Tongue (tissue), 2 donors: ENCODE measurements around the gene COPE. TPM values are rescaled to one million over a fixed set of nuclear protein-coding genes. Genes with fewer than 3 reads are reported as not detected.
A peak's percentile ranks its signal among the peaks of the same experiment; 100 is the strongest.
"Not testable (repeated sequence)": the region's sequence is repeated elsewhere in the genome, so short reads cannot be mapped to it uniquely, and the experiment has no call there.

ENCODE experiments used
- DNase-seq: peaks from one replicate; pipeline ENCODE4 v3.0.0-alpha.2; 2015
- total RNA-seq: library from RNA; depleted of rRNA; stranded (reverse); fragments of >200 nt; gene quantifications from one replicate; pipeline ENCODE4 v1.2.3, GENCODE V29; 2014

COPE gene
- total RNA-seq, 1 donor from 2014 or later = 76.4 TPM

DNA sequence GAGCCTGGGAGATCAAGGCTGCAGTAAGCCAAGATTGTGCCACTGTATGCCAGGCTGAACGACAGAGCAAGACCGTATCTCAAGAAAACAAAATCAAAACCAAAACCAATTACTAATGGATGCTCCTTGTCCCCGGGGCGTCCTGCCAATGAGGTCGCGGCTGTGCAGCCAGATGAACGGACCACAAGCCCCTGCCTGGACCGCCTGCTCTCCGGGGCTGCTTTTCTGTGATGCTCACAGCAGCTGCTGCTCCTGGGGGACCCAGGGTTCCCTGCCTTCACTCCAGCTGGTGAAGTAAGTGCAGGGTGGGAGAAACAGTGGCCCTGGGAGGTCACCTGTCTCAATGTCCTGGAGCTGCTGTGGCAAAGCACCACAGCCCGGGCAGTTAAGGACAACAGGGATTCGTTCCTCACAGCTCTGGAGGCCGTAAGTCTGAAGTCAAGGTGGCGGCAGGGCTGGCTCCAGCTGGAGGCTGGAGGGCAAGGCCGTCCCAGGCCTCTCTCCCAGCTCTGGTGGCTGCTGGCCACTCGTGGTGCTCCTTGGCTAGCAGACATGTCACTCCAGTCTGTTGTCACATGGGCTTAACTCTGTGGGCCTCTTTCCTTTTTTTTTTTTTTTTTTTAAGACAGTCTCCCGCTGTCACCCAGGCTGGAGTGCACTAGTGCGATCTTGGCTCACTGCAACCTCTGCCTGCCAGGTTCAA, 10.1 kb downstream of the COPE start:
- DNase-seq = no peak

DNA sequence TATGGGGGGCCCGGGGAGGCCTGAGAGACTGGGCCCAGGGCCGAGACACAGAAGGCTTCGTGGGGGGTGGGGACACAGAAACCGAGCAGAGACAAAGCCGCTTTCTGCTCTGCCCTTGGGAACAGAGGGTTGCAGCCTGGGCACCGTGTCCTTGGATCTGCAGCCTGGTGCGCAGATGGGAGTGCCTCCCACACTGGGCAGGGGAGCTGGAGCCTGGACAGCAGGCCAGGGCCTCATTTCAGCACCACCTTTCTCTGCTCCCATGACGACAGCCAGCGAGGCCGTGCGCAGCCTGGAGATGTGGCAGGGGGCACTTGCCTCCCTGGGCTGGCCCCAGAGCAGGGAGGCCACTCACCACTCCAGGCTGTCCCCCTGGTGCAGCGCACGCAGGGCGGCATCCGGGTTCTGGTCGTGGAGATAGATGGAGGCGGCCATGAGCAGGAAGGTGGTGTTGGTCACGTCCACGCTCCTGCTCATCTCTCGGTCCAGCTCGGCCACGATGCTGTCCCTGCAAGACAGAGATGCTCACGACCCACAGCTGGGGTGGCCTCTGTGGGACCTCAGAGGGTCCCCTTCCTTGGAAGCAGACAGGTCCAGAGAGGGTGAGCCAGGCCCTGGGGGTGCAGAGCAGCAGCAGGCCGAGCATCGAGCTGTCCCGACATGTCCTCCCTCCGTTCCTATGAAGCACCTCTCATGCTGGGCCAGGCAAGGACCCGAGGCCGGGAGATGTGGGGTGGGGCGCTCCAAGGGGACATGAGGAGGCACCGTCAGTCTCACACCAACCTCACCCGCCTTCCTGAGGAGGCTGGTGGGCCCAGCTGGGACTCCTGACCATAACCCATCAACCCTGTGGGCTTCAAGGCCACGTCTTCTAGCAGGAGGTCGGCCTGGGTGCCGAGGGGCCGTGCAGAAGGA, 12.3 kb downstream of the COPE start:
- no peak for DNase-seq

DNA sequence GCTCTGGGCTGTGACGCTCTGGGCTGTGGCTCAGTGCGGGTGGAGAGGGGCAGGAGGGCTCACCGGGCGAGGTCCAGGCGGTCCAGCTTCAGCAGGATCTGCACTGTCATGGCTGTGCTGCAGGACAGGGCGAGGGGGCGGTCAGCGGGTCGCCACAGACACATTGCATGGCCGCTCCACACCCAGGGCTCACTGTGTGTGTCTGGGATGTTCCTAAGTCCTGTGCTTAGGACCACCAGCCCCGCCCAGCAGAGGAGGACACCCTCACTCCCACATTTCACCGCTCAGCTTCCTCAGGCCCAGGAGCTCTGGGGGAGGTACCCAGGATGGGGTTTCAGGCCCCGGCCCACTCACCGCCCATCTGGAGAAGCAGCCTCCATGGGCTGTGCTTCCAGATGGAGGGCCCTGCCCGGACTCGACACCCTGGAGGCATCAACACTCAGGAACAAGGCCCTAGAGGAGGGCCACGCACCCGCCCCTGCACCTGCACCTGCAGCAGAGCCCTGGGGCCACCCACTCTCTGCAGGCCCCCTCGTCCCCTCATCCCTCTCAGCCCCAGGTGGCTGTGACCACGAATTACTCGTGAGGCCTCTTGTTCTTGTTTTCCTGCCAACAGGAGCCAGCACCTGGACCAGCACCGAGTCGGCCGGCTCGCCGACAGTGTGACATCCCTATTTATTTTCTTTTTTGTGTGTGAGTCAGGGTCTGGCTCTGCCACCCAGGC, 13.5 kb downstream of the COPE start:
- DNase-seq = no peak

DNA sequence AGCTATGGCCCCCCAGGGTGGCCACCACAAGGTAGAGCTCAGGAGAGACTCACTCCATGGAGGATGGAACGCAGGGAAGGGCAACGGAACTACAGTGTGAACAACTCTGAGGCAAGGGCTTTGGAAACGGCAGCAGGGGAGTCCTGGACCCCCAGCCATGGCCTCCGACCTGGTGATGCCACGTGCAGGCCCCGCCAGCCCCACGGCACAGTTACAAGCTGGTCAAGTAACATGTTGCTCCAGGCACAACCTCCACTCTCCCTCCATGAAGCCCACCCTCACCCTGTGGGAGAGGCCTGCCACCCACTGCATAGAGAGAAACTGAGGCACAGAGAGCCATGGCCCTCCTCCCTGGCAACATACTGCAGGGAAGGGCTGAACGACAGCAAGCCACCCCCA, 14.1 kb downstream of the COPE start:
- DNase-seq = no peak

DNA sequence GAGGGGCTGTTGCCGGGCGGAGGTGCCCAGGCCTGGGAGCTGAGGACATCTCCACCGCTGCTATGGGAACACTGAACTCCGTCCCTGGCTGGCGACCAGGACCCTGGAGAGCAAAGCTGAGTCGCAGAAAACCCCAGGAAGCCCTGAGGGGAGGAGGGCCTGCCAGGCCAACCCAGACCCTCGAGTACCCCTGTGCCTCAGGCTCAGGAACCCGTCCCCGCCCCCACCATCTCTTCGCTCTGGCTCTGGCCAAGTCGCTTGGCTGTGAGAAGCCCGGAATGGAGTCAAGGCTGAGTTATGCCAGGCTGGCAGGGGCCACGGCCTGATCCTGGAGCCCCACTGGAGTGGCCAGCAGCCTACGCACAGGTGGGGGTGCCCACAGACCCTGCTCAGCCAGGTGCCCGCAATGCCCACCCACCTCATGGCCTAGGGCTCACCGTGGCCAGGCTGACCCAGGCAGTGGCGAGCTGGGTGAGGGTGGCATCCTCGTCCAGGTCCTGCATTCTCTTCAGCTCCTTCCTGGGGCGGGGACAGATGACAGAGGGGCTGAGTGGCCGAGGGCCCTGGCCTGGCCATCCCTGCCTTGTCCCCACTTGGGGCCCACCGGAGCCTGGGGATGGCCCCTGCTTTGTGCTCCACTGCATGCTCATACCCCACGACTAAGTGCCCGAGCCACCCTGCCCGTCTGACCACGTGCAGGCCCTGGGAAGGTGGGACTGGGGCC, 14.7 kb downstream of the COPE start:
- DNase-seq = no peak

DNA sequence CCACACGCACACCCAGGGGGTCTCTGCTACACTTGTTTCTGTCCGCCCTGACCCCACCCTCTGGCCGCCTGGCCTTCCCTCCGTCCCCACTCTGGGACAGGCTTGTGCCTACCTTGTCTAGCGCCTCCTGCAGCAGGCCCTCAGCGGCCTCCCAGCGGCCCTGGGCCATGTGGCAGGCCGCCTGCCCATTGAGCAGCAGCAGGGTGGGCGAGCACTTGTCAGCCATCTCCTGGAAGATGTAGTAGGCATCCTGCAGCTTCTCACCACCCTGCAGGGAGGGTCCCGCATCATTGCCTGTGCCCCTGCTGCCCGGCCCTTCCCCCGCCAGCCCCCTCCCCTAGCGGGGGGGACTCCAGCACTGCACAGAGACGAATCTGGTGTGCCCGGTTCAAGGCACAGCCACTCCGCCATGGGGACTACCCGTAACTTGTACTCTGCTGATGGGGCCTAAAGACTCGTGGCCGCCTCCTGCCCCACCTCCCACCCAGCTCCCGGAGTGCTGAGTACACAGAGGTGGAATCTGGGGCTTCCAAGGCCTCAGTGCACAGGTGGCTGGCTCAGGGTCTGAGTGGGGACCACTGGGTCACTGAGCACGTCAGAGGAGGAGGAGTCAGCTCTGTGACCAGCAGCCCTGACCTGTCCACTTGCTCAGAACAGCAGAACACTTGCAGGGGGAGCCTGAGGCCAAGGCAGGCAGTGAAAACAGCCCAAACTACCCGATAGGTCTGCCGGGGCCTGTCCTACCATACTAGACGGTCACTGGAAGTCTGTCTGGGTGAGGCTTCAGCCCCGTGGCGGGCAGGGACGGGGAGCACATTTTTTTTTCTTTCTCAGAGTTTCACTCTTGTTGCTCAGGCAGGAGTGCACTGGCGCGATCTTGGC, 15.8 kb downstream of the COPE start:
- DNase-seq = no peak

DNA sequence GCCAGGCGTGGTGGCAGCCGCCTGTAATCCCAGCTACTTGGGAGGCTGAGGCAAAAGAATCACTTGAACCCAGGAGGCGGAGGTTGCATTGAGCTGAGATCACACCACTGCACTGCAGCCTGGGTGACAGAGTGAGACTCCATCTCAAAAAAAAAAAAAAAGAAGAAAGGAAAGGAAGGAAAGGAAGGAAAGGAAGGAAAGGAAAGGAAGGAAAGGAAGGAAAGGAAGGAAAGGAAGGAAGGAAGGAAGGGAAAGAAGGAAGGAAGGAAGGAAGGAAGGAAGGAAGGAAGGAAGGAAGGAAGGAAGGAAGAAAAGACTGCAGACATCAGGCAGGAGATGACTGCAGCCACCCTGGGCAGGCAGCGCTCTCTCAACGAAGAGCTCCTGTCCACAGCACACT, 16.7 kb downstream of the COPE start:
- DNase-seq = not testable (repeated sequence)

DNA sequence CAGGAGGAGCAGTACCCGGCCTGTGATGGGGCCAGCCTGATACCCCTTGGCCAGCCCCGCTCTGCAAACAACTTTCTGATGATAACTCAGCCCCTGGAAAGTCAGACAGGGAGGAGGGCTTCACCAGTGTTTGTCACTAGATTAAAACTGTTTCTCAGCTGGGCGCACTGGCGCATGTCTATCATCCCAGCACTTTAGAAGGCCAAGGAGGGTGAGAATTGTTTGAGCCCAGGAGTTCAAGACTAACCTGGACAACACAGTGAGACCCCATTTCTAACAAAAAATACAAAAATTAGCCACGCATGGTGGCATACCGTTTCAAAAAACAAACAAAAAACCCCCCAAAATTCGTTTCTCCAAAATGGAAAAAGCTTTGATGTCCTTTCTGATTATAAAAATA, 17.7 kb downstream of the COPE start:
- no peak for DNase-seq

DNA sequence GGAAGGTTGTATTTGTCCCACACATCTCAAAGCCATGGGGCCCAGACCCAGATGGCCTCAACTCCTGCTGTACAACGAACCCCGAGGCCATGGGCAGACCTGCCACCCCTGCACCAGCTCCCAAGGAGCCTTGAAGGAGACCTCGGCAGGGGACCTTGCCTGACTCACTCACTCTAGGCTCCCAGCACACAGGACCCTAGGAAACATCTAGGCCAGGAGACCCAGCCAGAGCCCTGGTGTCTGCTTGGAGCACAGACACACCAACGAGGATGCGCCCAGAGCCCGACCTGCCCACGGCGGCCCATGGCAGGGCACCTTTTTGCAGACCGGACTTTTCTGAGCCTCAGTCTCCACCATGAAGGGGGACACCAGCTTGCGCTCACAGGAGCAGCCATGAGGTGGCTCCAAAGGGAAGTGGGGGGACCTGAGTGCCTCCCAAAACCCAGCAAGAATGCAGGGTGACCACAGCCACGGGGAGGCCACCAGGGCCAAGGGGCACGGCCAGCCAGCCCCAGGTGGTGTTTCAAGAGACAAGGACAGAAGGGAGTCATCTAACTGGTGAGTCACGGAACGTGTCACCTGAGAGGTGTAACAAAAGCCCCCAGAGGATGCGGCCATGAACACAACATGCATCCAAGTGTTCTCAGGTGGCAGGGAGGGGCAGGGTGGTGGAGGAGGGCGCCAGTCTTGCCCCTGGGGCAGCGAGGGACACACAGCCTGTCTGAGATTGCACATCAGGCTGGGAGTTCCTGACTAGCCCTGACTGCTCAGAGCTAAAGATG, 18.3 kb downstream of the COPE start:
- no peak for DNase-seq

DNA sequence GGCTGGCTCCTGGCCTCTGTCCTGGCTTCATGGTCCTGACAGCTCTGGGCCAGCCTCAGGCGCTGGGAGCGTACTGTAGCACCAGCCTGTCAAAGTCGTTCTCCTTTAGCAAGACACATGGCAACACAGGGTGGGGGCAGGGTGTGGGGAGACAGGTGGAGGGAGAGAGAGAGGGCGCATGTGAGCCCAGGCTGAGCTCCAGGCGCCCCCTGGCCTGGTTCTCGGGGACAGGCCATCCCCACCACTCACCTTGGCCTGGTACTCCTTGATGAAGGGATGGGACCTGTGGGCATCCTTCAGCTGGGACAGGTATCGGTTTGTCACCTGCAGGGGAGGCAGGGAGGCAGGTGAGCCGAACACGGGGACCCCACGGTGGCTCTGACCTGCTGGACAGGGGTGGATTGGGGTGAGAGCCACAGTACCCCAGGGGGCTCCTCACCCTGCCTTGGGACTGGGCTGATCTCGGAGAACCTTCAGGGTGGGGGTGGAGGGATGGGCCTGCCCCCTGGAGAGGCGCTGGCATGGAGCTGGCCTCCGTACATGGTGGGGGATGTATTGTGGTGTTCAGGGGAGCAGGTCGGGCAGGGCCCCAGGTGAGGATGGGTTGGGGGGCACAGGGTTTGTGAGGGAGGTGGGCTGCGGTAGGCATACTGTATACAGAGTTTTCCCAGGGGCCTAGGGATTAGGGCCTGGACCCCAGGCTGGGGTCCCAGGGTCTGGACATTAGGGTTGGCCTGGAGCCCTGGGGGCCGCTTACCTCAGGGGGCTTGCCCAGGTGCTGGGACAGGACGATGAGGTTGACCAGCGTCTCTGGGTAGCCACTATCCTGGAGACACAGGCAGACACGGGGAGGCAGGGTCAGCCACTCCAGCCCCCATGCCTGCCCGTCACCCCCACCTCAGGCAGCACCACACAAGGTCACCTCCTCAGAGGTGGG, 19.3 kb downstream of the COPE start:
- no peak for DNase-seq

DNA sequence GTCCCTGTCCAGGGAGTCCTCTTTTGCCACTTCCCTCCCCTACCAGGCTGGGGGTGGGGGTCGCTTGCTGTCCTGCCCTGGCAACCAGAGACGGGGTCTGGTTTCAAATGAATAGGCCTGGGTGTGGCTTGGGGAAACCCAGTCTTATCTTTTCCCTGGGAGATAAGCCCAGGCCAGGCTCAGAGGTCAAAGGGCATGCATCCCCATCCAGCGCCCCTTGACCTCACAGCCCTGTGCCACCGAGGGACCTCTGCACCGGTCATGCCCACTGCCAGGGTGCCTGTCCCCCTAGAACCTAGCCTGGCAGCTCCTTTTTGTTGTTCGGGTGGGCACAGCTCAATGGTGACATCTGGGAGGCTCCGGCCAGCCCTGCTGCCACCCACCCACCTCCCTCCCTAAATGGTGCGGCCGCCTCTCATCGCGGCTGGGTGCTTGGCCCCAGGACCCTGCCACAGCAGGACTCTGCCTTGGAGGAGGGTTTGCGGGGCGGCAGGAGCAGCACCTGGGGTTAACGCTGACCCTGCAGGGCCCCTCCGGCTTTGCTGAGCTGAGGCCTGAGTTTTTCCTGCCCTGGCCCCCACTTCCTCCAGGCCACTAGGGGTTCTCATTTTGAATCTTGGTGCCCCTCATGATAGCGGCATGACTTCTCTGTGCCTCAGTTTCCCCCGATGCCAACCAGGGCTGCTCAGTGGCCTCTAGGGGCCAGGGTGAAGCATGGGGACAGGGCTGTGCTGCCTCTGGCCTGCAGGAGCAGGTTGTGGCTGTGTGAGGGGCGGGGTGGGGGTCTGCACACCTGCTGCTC, 20.4 kb downstream of the COPE start:
- no peak for DNase-seq

DNA sequence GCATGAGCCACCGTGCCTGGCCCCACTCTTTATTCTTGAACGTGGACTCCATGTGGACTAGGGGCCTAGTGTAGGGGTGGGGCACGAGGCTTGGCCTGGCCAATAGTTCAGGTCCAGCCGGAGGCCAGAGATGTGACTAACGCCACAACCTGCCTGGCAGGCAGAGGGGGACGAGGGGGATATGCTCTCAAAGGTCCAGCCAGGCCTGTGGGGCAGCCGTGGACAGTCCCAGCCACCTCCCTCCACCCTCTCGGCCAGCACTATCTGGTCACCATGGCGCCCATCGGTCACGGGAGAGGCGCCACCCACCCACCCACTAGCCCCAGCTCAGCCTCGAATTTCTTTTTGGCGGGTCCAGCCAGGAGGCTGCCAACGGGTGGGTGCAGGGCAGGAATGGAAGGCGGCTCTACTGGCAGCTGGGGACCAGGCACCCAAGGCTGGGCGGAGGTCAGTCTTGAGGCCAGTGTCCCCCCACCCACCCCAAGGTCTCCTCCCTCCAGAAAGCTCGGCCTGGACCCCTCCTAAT, 21.0 kb downstream of the COPE start:
- DNase-seq = peak; percentile 56

DNA sequence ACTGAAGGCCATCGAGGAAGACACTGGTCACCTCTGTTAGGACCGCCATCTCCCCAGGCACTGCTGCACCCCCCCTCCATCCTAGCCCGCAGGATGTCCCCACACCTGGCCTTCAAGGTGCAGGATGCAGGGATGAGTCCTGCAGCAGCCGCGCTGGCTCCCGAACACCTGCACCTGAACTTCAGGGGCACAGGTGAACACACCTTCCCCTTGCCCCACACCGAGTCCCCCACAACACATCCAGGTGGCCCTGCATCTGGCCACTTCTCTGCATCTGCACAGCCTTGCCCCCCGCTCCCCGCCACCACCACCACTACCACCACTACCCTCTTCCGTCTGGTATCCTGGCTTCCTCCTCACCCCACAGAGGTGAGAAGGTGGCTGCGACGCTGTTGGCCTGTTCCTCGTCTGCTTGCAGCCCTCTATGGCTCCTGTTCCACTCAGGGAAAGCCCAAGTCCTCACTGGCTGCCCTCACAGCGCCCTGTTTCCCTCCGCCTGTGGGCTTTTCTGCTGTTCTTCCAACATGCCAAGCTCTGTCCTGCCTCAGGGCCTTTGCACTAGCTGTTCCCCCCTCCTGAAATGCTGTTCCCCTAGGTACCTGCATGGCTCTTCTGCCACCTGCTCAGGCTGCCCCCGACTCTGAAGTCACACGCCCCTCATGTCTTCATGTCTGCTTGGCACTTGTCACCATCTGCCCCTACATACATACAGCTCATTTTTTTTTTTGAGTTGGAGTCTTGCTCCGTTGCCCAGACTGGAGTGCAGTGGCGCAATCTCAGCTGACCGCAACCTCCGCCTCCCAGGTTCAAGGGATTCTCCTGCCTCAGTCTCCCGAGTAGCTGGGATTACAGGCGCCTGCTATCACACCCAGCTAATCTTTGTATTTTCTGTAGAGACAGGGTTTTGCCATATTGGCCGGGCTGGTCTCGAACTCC, 21.8 kb downstream of the COPE start:
- no peak for DNase-seq

DNA sequence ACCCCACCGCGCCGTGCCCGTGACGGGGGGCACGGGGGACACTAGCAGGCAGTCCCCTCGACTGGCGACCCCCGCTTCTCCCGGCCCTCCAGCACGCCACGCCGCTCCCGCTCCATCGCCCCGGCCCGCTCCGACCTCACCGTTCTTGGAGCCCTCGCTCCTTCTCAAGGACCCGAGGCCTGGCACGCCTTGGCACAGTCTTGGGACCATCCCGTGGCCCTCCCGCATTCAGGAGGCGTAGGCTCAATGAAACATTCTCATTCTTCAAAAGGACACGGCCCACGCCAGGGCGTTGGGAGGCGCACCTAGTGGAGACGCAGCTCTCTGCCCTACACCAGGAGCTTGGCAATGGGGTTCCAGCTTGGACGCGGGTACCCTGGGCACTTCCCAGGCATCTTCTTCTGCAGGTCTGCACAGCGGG, 22.8 kb downstream of the COPE start:
- DNase-seq = peak; percentile 17

DNA sequence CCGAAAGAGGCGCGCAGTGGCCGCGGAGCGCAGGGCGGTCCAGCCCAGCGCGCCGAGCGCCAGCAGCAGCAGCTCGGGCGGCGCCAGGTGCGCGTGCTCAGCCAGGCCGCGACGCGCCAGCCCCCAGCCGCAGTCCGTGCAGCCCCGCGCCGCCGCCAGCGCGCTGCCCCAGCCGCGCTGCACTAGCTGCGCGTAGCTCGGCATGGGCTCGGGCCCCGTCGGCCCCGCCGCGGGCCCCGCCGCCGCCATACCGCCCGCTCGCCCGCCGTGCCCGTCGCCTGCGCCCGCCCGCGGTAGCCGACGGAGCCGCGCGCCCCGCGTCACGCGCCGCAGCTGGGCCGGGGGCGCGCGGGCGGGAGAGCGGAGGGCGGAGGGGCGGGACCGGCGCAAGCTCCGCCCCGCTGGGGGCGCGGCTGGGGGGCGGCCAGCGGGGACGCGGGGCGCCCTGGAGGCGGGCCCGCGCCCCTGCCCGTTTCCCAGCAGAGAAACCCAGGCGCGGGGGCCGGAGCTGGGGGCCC, 23.3 kb downstream of the COPE start, which contains the start of gene CERS1:
Gene CERS1, minus strand, starts transcription at position 335 of the 518 bp plus-strand sequence. Its CDS starts 86 bp downstream, at position 249.
- DNase-seq = peak; percentile 73

DNA sequence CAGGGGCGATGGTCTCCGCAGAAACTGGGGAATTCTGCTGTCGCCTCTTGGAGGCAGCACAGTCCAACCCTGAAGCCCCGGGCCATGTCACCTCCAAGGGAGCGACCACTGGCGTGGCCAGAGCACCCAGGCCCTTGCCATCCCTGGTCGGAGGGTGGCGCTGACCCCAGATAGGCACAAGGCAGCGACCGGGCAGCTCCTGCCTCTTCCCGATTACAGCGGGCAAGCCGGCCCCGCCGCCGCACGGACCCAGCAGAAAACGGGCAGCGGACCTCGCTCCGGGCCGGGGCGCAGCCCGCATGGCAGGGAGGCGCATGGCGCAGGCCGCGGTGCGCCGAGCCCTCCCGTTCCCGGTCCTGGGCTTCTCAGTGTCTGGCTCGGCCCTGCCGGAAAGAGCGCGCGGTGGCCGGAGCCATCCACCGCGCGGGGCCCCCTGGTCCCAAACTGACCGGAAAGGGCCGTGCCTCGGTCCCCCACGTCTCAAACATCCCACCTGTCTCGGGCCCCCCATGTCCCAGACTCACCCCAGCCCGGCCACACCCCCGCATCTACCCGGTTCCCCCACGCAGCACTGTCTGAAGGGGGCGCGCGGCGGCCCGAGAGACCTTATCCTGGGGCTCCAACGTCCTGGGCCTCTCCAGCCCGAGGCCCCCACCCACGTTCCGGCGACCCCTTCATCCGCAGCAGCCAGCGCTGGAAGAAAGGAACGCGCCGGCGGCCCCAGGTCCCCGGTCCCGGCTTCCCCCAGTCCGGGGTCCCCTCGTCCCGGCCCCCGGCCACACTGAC, 24.0 kb downstream of the COPE start:
- DNase-seq = peak; percentile 63
